Measurements from ENCODE around the gene CALR.

The CALR gene

GRCh38 chr19:12990853-12991252 lies 52.4 kb downstream of the CALR start:
- no peak for DNase-seq (ENCODE audit: low read depth)
- H3K4me3 ChIP-seq (ENCODE audit: low read depth, low read length): no peak overlapping the region
- TF ChIP-seq CTCF (IDR thresholded peaks at IDR 0.05; ENCODE audit: insufficient read depth, low read depth, low read length, missing control alignments): no peak

- TF ChIP-seq CTCF (IDR thresholded peaks at IDR 0.05; ENCODE audit: insufficient read depth, low read depth, low read length, missing control alignments): no peak
- no peak for DNase-seq (ENCODE audit: low read depth)
- no peak overlapping the region for H3K4me3 ChIP-seq (ENCODE audit: low read depth, low read length)
Measured at GRCh38 chr19:12991296-12991695, 52.9 kb downstream of the CALR start.

GRCh38 chr19:12992729-12993128 lies 54.3 kb downstream of the CALR start:
- TF ChIP-seq CTCF (IDR thresholded peaks at IDR 0.05; ENCODE audit: insufficient read depth, low read depth, low read length, missing control alignments): no peak
- no peak for DNase-seq (ENCODE audit: low read depth)
- H3K4me3 ChIP-seq (ENCODE audit: low read depth, low read length): no peak overlapping the region

- no peak overlapping the region for H3K4me3 ChIP-seq (ENCODE audit: low read depth, low read length)
- no peak for TF ChIP-seq CTCF (IDR thresholded peaks at IDR 0.05; ENCODE audit: insufficient read depth, low read depth, low read length, missing control alignments)
- no peak for DNase-seq (ENCODE audit: low read depth)
Measured at GRCh38 chr19:12993562-12993961, 55.2 kb downstream of the CALR start.

All from GM12865 (cell line).